Measurements from ENCODE around the gene SP110. TPM values are rescaled to one million over a fixed set of nuclear protein-coding genes. Genes with fewer than 3 reads are reported as not detected.

Gene SP110
- total RNA-seq, 2 donors from 2014 or later, result 16.2 to 21.5 TPM

DNA sequence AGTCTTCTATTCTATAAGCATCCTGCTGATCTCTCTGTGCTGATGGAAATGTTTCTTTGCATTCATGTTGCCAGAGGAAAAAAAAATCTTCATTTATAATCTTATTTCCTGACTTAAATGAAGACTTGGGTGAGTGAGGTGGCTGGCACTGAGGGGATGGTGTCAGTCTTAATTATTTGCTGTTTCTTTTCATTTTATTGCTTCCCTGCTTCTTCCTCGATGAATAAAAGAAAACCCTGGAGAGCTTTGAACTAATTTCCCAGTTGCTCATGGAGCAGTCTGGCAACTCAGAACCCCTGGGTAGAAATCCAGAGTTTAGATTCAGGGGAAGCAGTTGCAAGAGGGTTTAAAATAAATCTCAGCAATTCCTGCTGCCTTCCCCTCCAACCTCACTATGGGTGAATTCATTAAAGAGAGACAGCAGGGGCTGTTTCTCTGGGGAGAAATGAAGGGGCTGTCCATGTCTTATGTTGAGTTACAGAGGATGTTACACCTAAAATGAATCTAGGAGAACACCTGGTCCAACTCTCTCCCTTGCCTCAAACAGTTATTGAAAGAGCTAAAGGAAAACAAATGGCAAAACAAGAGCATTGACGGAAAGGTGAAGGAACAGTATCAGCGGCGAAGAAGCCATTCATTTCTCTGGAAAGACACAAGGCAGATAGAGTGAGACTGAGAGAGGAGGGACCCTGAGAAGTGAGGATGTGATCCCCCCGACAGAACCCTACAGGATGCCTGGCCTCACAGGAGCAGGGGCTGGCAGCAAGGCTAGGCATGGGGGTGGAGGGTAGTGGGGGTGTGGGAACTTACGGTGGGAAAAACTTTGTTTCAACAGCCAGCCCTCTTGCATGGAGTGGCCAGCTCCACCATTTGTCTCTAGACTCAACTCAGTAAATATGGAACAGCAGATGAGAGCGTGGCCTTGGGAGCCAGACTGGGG is 41.0 kb downstream of the SP110 start:
- no peak for ATAC-seq
- intact Hi-C loops (cut with DNase I, micrococcal nuclease), result no loop called here
- DNase-seq, result no peak

DNA sequence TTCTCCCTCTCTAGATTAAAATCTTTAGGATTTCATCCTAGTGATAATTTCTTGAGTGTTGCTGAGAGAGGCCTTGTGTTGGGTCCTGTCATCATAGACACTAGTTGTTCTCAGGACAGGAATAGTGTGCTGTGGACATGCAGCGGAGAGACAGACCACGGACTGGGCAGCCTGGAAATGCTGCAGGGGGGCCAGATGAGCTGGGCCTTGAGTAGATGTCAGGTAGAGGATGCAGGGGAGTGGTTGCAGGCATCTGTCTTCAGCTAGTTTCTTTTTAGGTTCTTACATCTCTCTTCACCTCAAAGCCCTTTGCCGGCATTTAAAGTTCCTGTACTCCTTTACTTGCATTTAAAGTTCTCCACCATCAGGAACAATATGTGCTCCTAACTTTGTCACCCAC is 42.8 kb downstream of the SP110 start:
- ATAC-seq, result no peak
- intact Hi-C loops (cut with DNase I, micrococcal nuclease), result no loop called here
- DNase-seq, result no peak

- intact Hi-C loops (cut with DNase I, micrococcal nuclease), result no loop called here
- no peak for ATAC-seq
- no peak for DNase-seq
Observed at GRCh38 chr2:230174466-230174865, 45.3 kb downstream of the SP110 start.

DNA sequence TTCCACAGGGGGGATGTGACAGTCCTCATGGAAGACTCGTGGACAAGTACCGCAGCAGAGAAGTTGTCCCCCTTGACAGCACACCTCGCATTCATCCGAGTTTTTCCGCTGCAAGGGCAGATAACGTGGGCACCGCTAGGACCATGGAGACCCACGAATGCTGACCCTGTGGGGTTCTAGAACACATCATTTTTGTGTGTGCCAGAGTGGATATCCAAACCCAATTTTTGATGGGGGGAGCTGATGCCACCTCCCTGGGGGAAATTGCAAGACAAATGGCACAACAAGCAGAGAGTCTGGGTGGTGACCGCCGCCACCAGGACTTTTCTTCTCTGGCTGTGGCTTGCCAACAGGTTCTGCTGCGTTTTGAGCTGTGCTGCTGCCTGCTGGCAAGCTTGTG is 46.9 kb downstream of the SP110 start:
- intact Hi-C loops (cut with DNase I, micrococcal nuclease), result no loop called here
- DNase-seq, result no peak
- no peak for ATAC-seq

- ATAC-seq (no peak), DNase-seq (no peak)
- intact Hi-C loops (cut with DNase I, micrococcal nuclease), result no loop called here
Observed at GRCh38 chr2:230172156-230172555, 47.6 kb downstream of the SP110 start.

GRCh38 chr2:230170532-230170931 is 49.3 kb downstream of the SP110 start:
- intact Hi-C loops (cut with DNase I, micrococcal nuclease), result no loop called here
- DNase-seq, result peak; percentile 44 to 84
- peak; percentile 98 for ATAC-seq

GRCh38 chr2:230166557-230167170 is 53.1 kb downstream of the SP110 start:
- ATAC-seq (no peak), DNase-seq (no peak)
- intact Hi-C loops (cut with DNase I, micrococcal nuclease), result no loop called here

DNA sequence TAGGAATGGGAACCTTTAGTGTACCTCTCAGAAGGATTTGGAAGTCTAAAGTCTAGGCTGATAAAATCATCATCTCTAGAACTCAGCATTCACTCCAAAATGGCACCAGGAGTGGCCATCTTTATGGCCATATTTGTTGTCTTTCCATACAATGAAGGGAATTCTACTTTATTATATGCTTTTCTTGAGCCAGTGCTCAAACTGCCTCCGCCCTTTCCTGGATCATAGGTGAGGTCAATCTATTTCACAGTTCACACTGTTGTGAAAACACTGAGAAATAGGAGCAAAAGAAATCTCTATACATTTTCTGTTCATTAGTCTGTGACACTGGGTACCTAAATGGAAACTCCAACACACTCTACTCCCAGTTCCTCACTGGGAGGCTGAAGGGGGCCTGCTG is 55.6 kb downstream of the SP110 start:
- intact Hi-C loops (cut with DNase I, micrococcal nuclease), result loop anchor here in 1 of 2 donors (5.0 kb wide), 1 partner anchor 152 kb away; no protein-coding TSS in a partner anchor

GRCh38 chr2:230162981-230163380 is 56.8 kb downstream of the SP110 start:
- intact Hi-C loops (cut with DNase I, micrococcal nuclease), result loop anchor here in 1 of 2 donors (5.0 kb wide), 1 partner anchor 151 kb away; no protein-coding TSS in a partner anchor
- no peak for ATAC-seq

More for the DNA sequence above, 55.6 kb downstream of the SP110 start:
- DNase-seq, result no peak
- peak; percentile 68 for ATAC-seq

GRCh38 chr2:230161184-230161583 is 58.6 kb downstream of the SP110 start:
- intact Hi-C loops (cut with DNase I, micrococcal nuclease), result loop anchor here in 1 of 2 donors (5.0 kb wide), 1 partner anchor 149 kb away; no protein-coding TSS in a partner anchor
- no peak for DNase-seq
- no peak for ATAC-seq

More at GRCh38 chr2:230162981-230163380, 56.8 kb downstream of the SP110 start:
- DNase-seq, result no peak

GRCh38 chr2:230160112-230160660 is 59.6 kb downstream of the SP110 start:
- ATAC-seq (peak; percentile 73), DNase-seq (peak in 1 of 2 donors; percentile 57)
- intact Hi-C loops (cut with DNase I, micrococcal nuclease), result loop anchor here in 1 of 2 donors (5.0 kb wide), 1 partner anchor 148 kb away; no protein-coding TSS in a partner anchor

- intact Hi-C loops (cut with DNase I, micrococcal nuclease), result loop anchor here in 1 of 2 donors (10.0 kb wide), 1 partner anchor 154 kb away; no protein-coding TSS in a partner anchor
- ATAC-seq (peak; percentile 51), DNase-seq (no peak)
Observed at GRCh38 chr2:230158468-230158867, 61.3 kb downstream of the SP110 start.

DNA sequence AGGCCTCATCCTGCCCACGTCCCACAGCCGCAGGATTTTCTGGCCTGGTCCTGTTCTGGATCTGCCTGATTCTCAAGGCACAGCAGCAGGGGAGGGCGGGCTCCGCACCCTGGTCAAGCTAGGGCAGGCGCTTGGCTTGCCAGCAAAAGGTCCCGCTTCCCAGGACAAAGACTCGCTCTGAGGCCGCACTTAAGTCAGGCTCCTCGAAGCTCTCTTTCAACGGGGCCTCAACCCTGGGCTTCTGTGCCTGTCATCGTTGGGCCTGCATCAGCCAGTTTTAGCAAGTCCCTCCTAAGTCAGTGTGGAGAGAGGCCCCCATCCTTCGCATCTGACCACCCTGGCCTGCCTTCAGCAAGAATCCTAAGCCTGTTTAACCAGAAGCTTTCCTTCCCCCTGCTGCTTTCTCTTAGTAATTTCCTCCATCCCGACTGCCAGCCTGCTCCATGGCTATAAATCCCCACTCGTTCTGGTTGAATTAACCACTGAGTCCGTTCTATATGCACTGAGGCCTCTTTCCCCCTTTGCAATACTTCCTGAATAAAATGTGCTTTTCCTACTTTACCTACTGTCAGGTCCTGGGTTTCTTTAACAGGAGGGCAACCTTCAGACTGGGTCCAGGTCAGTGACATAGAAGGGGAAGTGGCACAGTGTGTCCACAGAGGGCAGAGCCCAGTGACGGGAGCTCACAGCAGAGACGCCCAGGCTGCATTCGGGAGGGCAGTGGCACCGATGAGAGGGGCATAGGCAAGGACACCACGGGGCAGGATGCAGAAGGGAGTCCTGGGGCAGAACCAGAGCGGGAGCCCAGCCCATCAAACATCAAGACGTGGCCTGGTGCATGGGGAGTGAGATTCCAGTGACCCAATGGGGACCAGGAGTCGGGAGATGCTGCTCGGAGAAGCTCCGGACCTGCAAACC is 62.7 kb downstream of the SP110 start:
- intact Hi-C loops (cut with DNase I, micrococcal nuclease), result loop anchor here in 1 of 2 donors (10.0 kb wide), 1 partner anchor 152 kb away; no protein-coding TSS in a partner anchor
- ATAC-seq, result no peak

GRCh38 chr2:230155359-230155758 is 64.4 kb downstream of the SP110 start:
- ATAC-seq (no peak), DNase-seq (no peak)
- intact Hi-C loops (cut with DNase I, micrococcal nuclease), result loop anchor here in 1 of 2 donors (10.0 kb wide), 1 partner anchor 151 kb away; no protein-coding TSS in a partner anchor

More for the DNA sequence above, 62.7 kb downstream of the SP110 start:
- no peak for DNase-seq

DNA sequence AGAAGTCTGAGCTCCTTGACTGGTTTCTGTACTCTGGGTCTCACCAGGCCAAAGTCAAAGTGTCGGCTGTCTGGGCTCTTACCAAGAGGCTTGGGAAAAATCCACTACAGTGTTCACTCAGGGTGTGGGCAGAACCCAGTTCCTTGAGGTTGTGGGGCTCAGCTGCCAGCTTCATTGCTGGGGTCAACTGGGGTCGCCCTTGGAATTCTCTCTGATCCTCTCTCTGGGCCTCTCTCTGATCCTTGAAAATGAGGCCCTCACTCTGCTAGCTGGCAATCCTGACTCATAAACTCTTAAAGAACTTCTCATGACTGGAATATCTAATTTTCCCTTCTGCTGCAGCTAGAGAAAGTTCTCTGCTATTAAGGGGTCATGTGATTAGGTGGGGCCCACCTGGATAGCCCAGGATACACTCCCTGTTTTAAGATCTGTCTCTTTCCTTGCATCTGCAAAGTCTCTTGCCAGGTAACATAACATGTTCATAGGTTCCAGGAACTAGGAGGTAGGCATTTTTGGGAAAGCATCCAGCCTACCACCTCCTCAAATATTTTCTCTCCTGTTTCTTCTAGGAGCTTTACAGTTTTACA is 66.3 kb downstream of the SP110 start:
- no peak for DNase-seq
- intact Hi-C loops (cut with DNase I, micrococcal nuclease), result loop anchor here in 1 of 2 donors (10.0 kb wide), 1 partner anchor 149 kb away; no protein-coding TSS in a partner anchor
- no peak for ATAC-seq

GRCh38 chr2:230152334-230152733 is 67.5 kb downstream of the SP110 start:
- DNase-seq (no peak), ATAC-seq (no peak)
- intact Hi-C loops (cut with DNase I, micrococcal nuclease), result loop anchor here in 1 of 2 donors (10.0 kb wide), 1 partner anchor 148 kb away; no protein-coding TSS in a partner anchor

DNA sequence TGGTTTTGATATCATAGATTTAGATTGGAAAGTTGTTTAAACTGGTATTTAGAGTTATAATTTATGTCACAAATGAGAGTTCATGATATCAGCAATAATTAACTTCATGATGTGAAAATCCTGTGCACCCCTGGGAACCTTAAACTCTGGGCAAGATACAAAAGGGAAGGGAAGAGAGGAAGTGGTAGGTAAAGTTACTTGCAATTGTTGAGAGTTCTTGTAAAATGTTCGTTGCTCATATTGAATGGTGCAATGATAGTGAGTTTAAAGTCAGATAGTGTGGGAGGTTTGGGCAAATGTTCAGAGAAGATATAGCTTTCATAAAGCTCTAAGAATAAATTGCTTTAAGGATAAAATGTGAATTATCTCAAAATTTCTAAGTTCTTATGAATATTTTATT is 75.4 kb downstream of the SP110 start:
- intact Hi-C loops (cut with DNase I, micrococcal nuclease), result no loop called here
- DNase-seq, result no peak
- no peak for ATAC-seq

GRCh38 chr2:230140667-230141066 is 79.1 kb downstream of the SP110 start:
- DNase-seq, result no peak
- ATAC-seq, result no peak
- intact Hi-C loops (cut with DNase I, micrococcal nuclease), result no loop called here
